Right atrium auricular region (tissue), 2 donors: Measurements from ENCODE around the gene AK3. TPM values are rescaled to one million over a fixed set of nuclear protein-coding genes. Genes with fewer than 3 reads are reported as not detected.

ENCODE experiments used
- DNase-seq: peaks from one replicate; pipeline ENCODE4 v3.0.0-alpha.2; 2019; ENCODE audit warnings: low spot score
- H3K27ac ChIP-seq, 2 donors: fragments of 200-600 bp; sonication (generic); 1 replicate in 1 of 2; 2 replicates in 1 of 2; pipeline ENCODE4 v1.5.1; 2016 to 2019
- H3K27me3 ChIP-seq, 2 donors: fragments of 200-600 bp; sonication (generic); one replicate each; pipeline versions ENCODE4 v1.5.1 to v1.6.0; 2017 to 2019
- H3K36me3 ChIP-seq: fragments of 200-600 bp; sonication (generic); one replicate; pipeline ENCODE4 v1.5.1; 2016
- H3K4me1 ChIP-seq, 2 donors: fragments of 200-600 bp; sonication (generic); one replicate each; pipeline versions ENCODE4 v1.5.1 to v1.6.0; 2017 to 2019
- H3K4me3 ChIP-seq, 2 donors: fragments of 200-600 bp; sonication (generic); 1 replicate in 1 of 2; 2 replicates in 1 of 2; pipeline ENCODE4 v1.5.1; 2017 to 2019; ENCODE audit warnings: mild to moderate bottlenecking in 1 of 2, moderate library complexity in 1 of 2
- H3K9me3 ChIP-seq, 2 donors: fragments of 200-600 bp; sonication (generic); one replicate each; pipeline ENCODE4 v1.5.1; 2019
- CTCF ChIP-seq, 2 donors: fragments of 200-600 bp; sonication (generic); IDR thresholded peaks; one replicate each; pipeline ENCODE4 v1.5.1; 2019; ENCODE audit warnings: antibody characterized with exemption in 2 of 2
- total RNA-seq, 2 donors: library from RNA; depleted of rRNA; stranded (reverse); fragments of >200 nt; gene quantifications; one replicate each; pipeline ENCODE4 v1.1.0, GENCODE V29; 2016

AK3 gene
- total RNA-seq, 2 donors from 2014 or later = 109 to 201 TPM

- peak overlapping the region; percentile 19 to 66 for H3K27ac ChIP-seq
- DNase-seq = no peak
- H3K36me3 ChIP-seq = peaks cover 20% of the 10 kb centered on the region
- no peak for TF ChIP-seq CTCF (IDR thresholded peaks at IDR 0.05)
- H3K4me1 ChIP-seq = peaks cover 0 to 43% of the 10 kb centered on the region in 2 donors
- no peak overlapping the region for H3K4me3 ChIP-seq
- no peaks in the 10 kb centered on the region for H3K27me3 ChIP-seq
- H3K9me3 ChIP-seq = no peaks in the 10 kb centered on the region
Observed at GRCh38 chr9:4686112-4686511, 54.9 kb downstream of the AK3 start.

GRCh38 chr9:4684820-4685219 lies 56.2 kb downstream of the AK3 start:
- Histone ChIP-seq H3K27me3 (no peaks in the 10 kb centered on the region), H3K9me3 (no peaks in the 10 kb centered on the region), H3K36me3 (peaks cover 14% of the 10 kb centered on the region), H3K4me1 (peaks cover 0 to 51% of the 10 kb centered on the region in 2 donors), H3K4me3 (no peak overlapping the region), H3K27ac (peak overlapping the region in 1 of 2 donors; percentile 66)
- TF ChIP-seq CTCF (IDR thresholded peaks at IDR 0.05) = no peak
- no peak for DNase-seq

- no peaks in the 10 kb centered on the region for H3K27me3 ChIP-seq
- H3K9me3 ChIP-seq = no peaks in the 10 kb centered on the region
- peaks cover 10% of the 10 kb centered on the region for H3K36me3 ChIP-seq
- peaks cover 0 to 31% of the 10 kb centered on the region in 2 donors for H3K4me1 ChIP-seq
- peak overlapping the region; percentile 78 to 90 for H3K4me3 ChIP-seq
- no peak for DNase-seq
- H3K27ac ChIP-seq = peak overlapping the region; percentile 96 to 98
- TF ChIP-seq CTCF (IDR thresholded peaks at IDR 0.05) = no peak
Observed at GRCh38 chr9:4680750-4681149, 60.3 kb downstream of the AK3 start.

- no peak for TF ChIP-seq CTCF (IDR thresholded peaks at IDR 0.05)
- no peak for DNase-seq
- Histone ChIP-seq H3K4me1 (peaks cover 0 to 26% of the 10 kb centered on the region in 2 donors), H3K4me3 (peak overlapping the region; percentile 78 to 90), H3K27me3 (no peaks in the 10 kb centered on the region), H3K36me3 (peaks cover 4% of the 10 kb centered on the region), H3K9me3 (no peaks in the 10 kb centered on the region), H3K27ac (peak overlapping the region; percentile 96 to 98)
Observed at GRCh38 chr9:4680173-4680525, 60.9 kb downstream of the AK3 start.

- Histone ChIP-seq H3K9me3 (no peaks in the 10 kb centered on the region), H3K4me3 (peak within 1 kb of the TSS; percentile 78 to 90), H3K27ac (peak within 1 kb of the TSS; percentile 96 to 98), H3K27me3 (no peaks in the 10 kb centered on the region), H3K36me3 (no peaks in the 10 kb centered on the region), H3K4me1 (peaks cover 0 to 20% of the 10 kb centered on the region in 2 donors)
- DNase-seq = peak; percentile 99
- peak; percentile 52 to 64 for TF ChIP-seq CTCF (IDR thresholded peaks at IDR 0.05)
Observed at GRCh38 chr9:4679268-4680172, 61.5 kb downstream of the AK3 start, which contains the start of gene CDC37L1. TSS of gene CDC37L1 (plus strand) at chr9:4679569. CDS start at chr9:4679768, 199 bp downstream.
